ENCODE measurements around the gene CYSRT1. TPM values are rescaled to one million over a fixed set of nuclear protein-coding genes. Genes with fewer than 3 reads are reported as not detected.

The CYSRT1 gene
- total and polyA plus RNA-seq, 2 donors (not counting 1 experiment from before 2014, with no cell fraction given), result 0.22 to 0.51 TPM

DNA sequence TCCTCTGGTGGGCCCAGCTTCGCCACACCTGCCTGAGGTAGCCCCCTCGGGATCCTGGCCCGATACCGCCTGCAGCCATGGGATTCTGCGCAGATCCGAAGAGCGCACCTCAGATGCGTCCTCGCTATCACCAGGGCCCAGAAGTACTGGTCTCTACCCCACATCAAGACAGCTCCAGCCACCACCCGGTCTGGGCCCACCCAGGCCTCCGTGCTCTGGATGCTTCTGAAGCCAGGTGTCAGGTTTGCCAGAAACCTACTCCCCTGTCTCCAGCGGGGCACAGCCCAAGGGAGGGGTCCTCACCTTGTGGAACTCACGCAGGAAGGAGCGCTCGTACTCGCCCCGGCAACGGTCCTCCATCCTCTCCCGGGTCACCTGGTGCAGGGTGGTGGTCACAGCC, 39.1 kb upstream of the CYSRT1 start:
- peaks cover 62% of the 10 kb centered on the region for H4K20me1 ChIP-seq (ENCODE audit: control insufficient read depth, insufficient read depth, low read length, poor library complexity, severe bottlenecking)
- intact Hi-C loops (cut with micrococcal nuclease), result loop anchor here (5.0 kb wide), 1 partner anchor 59 kb away; no protein-coding TSS in a partner anchor
- ChIA-PET CTCF (no interaction called here), POLR2A (no interaction called here)
- peaks cover 0 to 59% of the 10 kb centered on the region in 2 experiments for H3K36me3 ChIP-seq (replicated peaks in 1 of 2; ENCODE audit: control extremely low read depth in 1 of 2, control insufficient read depth in 1 of 2, extremely low read depth in 1 of 2, insufficient read depth in 2 of 2, low read length in 1 of 2)
- H3K4me1 Mint-ChIP-seq, result peaks cover 35% of the 10 kb centered on the region
- H3K9ac ChIP-seq (ENCODE audit: low read length), result no peak overlapping the region
- peaks cover 0 to 3% (median 0%) of the 10 kb centered on the region in 3 donors for H3K9me3 ChIP-seq (ENCODE audit: control extremely low read depth in 1 of 3, control insufficient read depth in 2 of 3, insufficient read depth in 1 of 3, low read length in 2 of 3)
- peak overlapping the region; percentile 22 for H3K4me2 ChIP-seq (replicated peaks; ENCODE audit: low read depth, low read length, poor library complexity, severe bottlenecking)
- H3K4me1 ChIP-seq (ENCODE audit: control insufficient read depth in 2 of 2, insufficient read depth in 2 of 2, low read length in 2 of 2), result peaks cover 26 to 40% of the 10 kb centered on the region in 2 donors
- H2AFZ ChIP-seq (ENCODE audit: insufficient read depth, low read depth, low read length, poor library complexity, severe bottlenecking), result no peak overlapping the region
- no peak for TF ChIP-seq EZH2 (IDR thresholded peaks at IDR 0.05; ENCODE audit: borderline replicate concordance, insufficient read depth, low read depth, low read length, poor library complexity, severe bottlenecking)
- TF ChIP-seq, protein P1, sequence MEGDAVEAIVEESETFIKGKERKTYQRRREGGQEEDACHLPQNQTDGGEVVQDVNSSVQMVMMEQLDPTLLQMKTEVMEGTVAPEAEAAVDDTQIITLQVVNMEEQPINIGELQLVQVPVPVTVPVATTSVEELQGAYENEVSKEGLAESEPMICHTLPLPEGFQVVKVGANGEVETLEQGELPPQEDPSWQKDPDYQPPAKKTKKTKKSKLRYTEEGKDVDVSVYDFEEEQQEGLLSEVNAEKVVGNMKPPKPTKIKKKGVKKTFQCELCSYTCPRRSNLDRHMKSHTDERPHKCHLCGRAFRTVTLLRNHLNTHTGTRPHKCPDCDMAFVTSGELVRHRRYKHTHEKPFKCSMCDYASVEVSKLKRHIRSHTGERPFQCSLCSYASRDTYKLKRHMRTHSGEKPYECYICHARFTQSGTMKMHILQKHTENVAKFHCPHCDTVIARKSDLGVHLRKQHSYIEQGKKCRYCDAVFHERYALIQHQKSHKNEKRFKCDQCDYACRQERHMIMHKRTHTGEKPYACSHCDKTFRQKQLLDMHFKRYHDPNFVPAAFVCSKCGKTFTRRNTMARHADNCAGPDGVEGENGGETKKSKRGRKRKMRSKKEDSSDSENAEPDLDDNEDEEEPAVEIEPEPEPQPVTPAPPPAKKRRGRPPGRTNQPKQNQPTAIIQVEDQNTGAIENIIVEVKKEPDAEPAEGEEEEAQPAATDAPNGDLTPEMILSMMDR (IDR thresholded peaks at IDR 0.05), result no peak
- H3K27ac Mint-ChIP-seq, result no peak overlapping the region
- no peak overlapping the region for H3K27ac ChIP-seq (ENCODE audit: low read length in 2 of 2)
- no peak for ATAC-seq (ENCODE audit: low read depth)
- H3K4me3 ChIP-seq (ENCODE audit: control extremely low read depth in 1 of 5, extremely low read depth in 1 of 5, insufficient read depth in 1 of 5, low read depth in 2 of 5, low read length in 4 of 5), result no peak overlapping the region
- 96% methylated on average over 19 of the region's 19 CpGs for WGBS (ENCODE audit: insufficient coverage)
- peaks cover 57% of the 10 kb centered on the region for H3K79me2 ChIP-seq (ENCODE audit: control insufficient read depth, insufficient read depth, low read length)
- no peaks in the 10 kb centered on the region for H3K27me3 Mint-ChIP-seq
- no peaks in the 10 kb centered on the region for H3K9me3 Mint-ChIP-seq (ENCODE audit: insufficient read depth)
- no peak for DNase-seq
- H3K27me3 ChIP-seq (replicated peaks in 1 of 4; ENCODE audit: control extremely low read depth in 1 of 4, control insufficient read depth in 3 of 4, insufficient read depth in 4 of 4, low read length in 3 of 4), result no peaks in the 10 kb centered on the region
- H3K4me3 Mint-ChIP-seq, result peak overlapping the region; percentile 96

DNA sequence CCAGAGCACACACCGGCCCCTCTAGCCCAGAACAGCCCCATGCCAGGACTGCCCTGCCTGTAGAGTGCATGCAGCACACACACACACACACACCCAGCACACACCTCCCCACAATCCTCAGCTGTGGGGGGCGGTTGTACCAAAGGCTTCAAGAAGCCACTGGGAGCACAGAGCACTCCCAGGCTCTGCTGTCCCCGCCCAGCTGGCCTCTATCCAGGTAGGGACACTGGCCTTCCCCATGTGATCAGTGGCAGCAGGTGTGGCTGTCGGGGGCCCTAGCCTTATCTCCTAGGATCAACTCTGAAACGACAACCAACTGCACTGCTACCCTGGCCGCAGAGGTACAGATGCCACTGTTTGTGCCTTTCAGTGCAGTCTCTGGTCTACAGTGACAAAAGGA, 38.6 kb upstream of the CYSRT1 start:
- ATAC-seq (ENCODE audit: low read depth) (no peak), DNase-seq (no peak)
- TF ChIP-seq EZH2 (IDR thresholded peaks at IDR 0.05; ENCODE audit: borderline replicate concordance, insufficient read depth, low read depth, low read length, poor library complexity, severe bottlenecking), result no peak
- TF ChIP-seq, protein P1 (IDR thresholded peaks at IDR 0.05), result no peak
- Mint-ChIP-seq H3K27me3 (no peaks in the 10 kb centered on the region), H3K4me1 (peaks cover 36% of the 10 kb centered on the region), H3K27ac (no peak overlapping the region), H3K9me3 (ENCODE audit: insufficient read depth) (no peaks in the 10 kb centered on the region), H3K4me3 (peak overlapping the region; percentile 96)
- WGBS (ENCODE audit: insufficient coverage), result 96% methylated on average over 5 of the region's 6 CpGs
- Histone ChIP-seq H3K4me2 (replicated peaks; ENCODE audit: low read depth, low read length, poor library complexity, severe bottlenecking) (peak overlapping the region; percentile 95), H3K27me3 (replicated peaks in 1 of 4; ENCODE audit: control extremely low read depth in 1 of 4, control insufficient read depth in 3 of 4, insufficient read depth in 4 of 4, low read length in 3 of 4) (no peaks in the 10 kb centered on the region), H3K4me1 (ENCODE audit: control insufficient read depth in 2 of 2, insufficient read depth in 2 of 2, low read length in 2 of 2) (peaks cover 26 to 40% of the 10 kb centered on the region in 2 donors), H3K9ac (ENCODE audit: low read length) (no peak overlapping the region), H3K9me3 (ENCODE audit: control extremely low read depth in 1 of 3, control insufficient read depth in 2 of 3, insufficient read depth in 1 of 3, low read length in 2 of 3) (peaks cover 0 to 3% (median 0%) of the 10 kb centered on the region in 3 donors), H3K36me3 (replicated peaks in 1 of 2; ENCODE audit: control extremely low read depth in 1 of 2, control insufficient read depth in 1 of 2, extremely low read depth in 1 of 2, insufficient read depth in 2 of 2, low read length in 1 of 2) (peaks cover 0 to 59% of the 10 kb centered on the region in 2 experiments), H3K27ac (ENCODE audit: low read length in 2 of 2) (no peak overlapping the region), H3K4me3 (ENCODE audit: control extremely low read depth in 1 of 5, extremely low read depth in 1 of 5, insufficient read depth in 1 of 5, low read depth in 2 of 5, low read length in 4 of 5) (no peak overlapping the region), H2AFZ (ENCODE audit: insufficient read depth, low read depth, low read length, poor library complexity, severe bottlenecking) (no peak overlapping the region), H3K79me2 (ENCODE audit: control insufficient read depth, insufficient read depth, low read length) (peaks cover 62% of the 10 kb centered on the region), H4K20me1 (ENCODE audit: control insufficient read depth, insufficient read depth, low read length, poor library complexity, severe bottlenecking) (peaks cover 66% of the 10 kb centered on the region)
- ChIA-PET CTCF (no interaction called here), POLR2A (no interaction called here)
- intact Hi-C loops (cut with micrococcal nuclease), result loop anchor here (5.0 kb wide), 1 partner anchor 59 kb away; no protein-coding TSS in a partner anchor
